GM23248 (cell line): Measurements from ENCODE around the gene MRTFB. TPM values are rescaled to one million over a fixed set of nuclear protein-coding genes. Genes with fewer than 3 reads are reported as not detected.

ENCODE experiments used
- DNase-seq: peaks from one replicate; pipeline ENCODE4 v3.0.0-alpha.2; 2015
- H2AFZ ChIP-seq: fragments of 200-600 bp; sonication (generic); 2 replicates; pipeline ENCODE4 v1.6.1; 2016; ENCODE audit warnings: antibody characterized with exemption
- H3F3A ChIP-seq: fragments of 200-600 bp; sonication (generic); 2 replicates; pipeline ENCODE4 v1.6.1; 2016; ENCODE audit warnings: mild to moderate bottlenecking, antibody characterized with exemption, mixed run types; ENCODE audit not compliant: insufficient read depth
- H3K27ac ChIP-seq: fragments of 200-600 bp; sonication (generic); 2 replicates; pipeline ENCODE4 v1.5.1; 2016; ENCODE audit warnings: mild to moderate bottlenecking
- H3K27me3 ChIP-seq: fragments of 200-600 bp; sonication (generic); replicated peaks from 2 replicates; pipeline ENCODE4 v1.6.1; 2016; ENCODE audit warnings: mild to moderate bottlenecking; ENCODE audit not compliant: insufficient read depth
- H3K36me3 ChIP-seq: fragments of 200-600 bp; sonication (generic); 2 replicates; pipeline ENCODE4 v1.6.1; 2016; ENCODE audit warnings: low read depth, mild to moderate bottlenecking
- H3K4me1 ChIP-seq: fragments of 200-600 bp; sonication (generic); 2 replicates; pipeline ENCODE4 v1.6.1; 2016; ENCODE audit warnings: mild to moderate bottlenecking; ENCODE audit not compliant: insufficient read depth
- H3K4me2 ChIP-seq: fragments of 200-600 bp; sonication (generic); one replicate; pipeline ENCODE4 v1.6.1; 2016; ENCODE audit warnings: mild to moderate bottlenecking; ENCODE audit not compliant: unreplicated experiment
- H3K4me3 ChIP-seq: fragments of 200-600 bp; sonication (generic); 2 replicates; pipeline ENCODE4 v1.5.1; 2016; ENCODE audit warnings: mild to moderate bottlenecking
- H3K79me2 ChIP-seq: fragments of 200-600 bp; sonication (generic); 2 replicates; pipeline ENCODE4 v1.6.1; 2016; ENCODE audit warnings: mild to moderate bottlenecking; ENCODE audit not compliant: insufficient read depth
- H3K9ac ChIP-seq: fragments of 200-600 bp; sonication (generic); 2 replicates; pipeline ENCODE4 v1.6.1; 2016; ENCODE audit warnings: mild to moderate bottlenecking
- H3K9me2 ChIP-seq: fragments of 200-600 bp; sonication (generic); 2 replicates; pipeline ENCODE4 v1.6.1; 2016; ENCODE audit warnings: mixed run types, mild to moderate bottlenecking, moderate library complexity; ENCODE audit not compliant: insufficient read depth
- H3K9me3 ChIP-seq: fragments of 200-600 bp; sonication (generic); one replicate; pipeline ENCODE4 v1.6.1; 2017; ENCODE audit warnings: low read depth
- H4K20me1 ChIP-seq: fragments of 200-600 bp; sonication (generic); 2 replicates; pipeline ENCODE4 v1.6.0; 2016; ENCODE audit not compliant: insufficient read depth
- EZH2 ChIP-seq: fragments of 200-600 bp; sonication (generic); IDR thresholded peaks from 2 replicates; pipeline ENCODE4 v1.6.1; 2018; ENCODE audit warnings: antibody characterized with exemption, mild to moderate bottlenecking; ENCODE audit not compliant: insufficient read depth, poor library complexity, severe bottlenecking
- EZH2phosphoT487 ChIP-seq: fragments of 200-600 bp; sonication (generic); IDR thresholded peaks from 2 replicates; pipeline ENCODE4 v1.6.1; 2018; ENCODE audit warnings: antibody characterized with exemption, moderate library complexity, mild to moderate bottlenecking, low read depth; ENCODE audit not compliant: insufficient read depth
- WGBS, 2 experiments: methylation state at CpG; one replicate each; pipeline ENCODE4 v1.1.6; 2015 to 2017; ENCODE audit warnings: low lambda C conversion rate in 2 of 2, low coverage in 1 of 2; ENCODE audit errors: missing lambda C conversion rate in 2 of 2; 5-methylcytosine and 5-hydroxymethylcytosine counted together
- in situ Hi-C: fragments of 300-500 bp; cut with MboI; formaldehyde crosslinking; loops from 2 replicates; pipeline ENCODE4 v1.15.0; 2020
- polyA plus RNA-seq: library from polyadenylated mRNA; unstranded; fragments of >200 nt; fragmentation: Nextera tagmentation; extraction: Ambion mirVana; gene quantifications from 2 replicates; pipeline ENCODE4 v1.2.1, GENCODE V29; 2016
- total RNA-seq: library from RNA; depleted of rRNA; stranded (reverse); fragments of >200 nt; shearing (Covaris generic); gene quantifications from 2 replicates; pipeline ENCODE4 v1.2.3, GENCODE V29; 2014

The MRTFB gene
- total and polyA plus RNA-seq, 2 experiments from 2014 or later: 3.1 to 5.1 TPM

DNA sequence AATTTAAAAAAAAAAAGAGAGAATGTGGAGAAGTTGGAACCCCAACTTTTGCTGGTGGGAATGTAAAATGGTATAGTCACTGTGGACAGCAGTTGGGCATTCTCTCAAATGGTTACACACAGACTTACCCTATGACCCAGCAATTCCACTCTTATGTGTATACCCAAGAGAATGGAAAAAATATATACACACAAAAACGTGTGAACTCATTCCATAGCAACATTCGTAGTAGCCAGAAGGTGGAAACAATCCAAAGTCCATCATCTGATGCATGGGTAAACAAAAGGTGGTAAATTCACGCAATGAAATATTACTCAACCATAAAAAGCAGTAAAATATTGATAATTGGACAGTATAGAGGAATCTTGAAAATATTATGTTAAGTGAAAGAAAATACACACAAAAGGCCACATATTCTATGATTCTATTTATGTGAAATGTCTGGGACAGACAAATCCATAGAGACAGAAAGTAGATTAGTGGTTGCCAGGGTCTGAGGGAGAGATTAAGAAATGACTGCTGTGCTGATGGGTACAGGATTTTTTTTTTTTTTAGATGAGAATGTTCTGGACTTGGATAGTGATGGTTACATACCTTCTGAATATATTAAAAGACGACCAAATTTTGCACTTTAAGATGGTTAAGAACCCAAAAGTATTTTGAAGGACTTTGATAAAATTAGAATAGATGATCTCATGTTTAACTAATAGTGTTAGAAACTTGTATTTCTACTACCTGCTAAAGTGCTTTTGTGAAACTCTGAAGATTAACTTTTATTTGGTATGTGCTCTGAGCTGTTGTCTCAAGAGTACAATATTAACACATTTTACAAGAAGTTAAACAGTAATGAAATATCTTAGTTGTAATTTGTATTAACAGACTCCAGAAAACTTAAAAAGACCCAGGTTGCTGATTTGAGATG, 60.9 kb downstream of the MRTFB start:
- no peak overlapping the region for H2AFZ ChIP-seq
- no peak overlapping the region for H3K27ac ChIP-seq
- no peaks in the 10 kb centered on the region for H3F3A ChIP-seq
- no peak overlapping the region for H3K9ac ChIP-seq
- WGBS, 2 experiments: 69 to 73% methylated on average over 4 of the region's 4 CpGs
- H3K4me3 ChIP-seq: no peak overlapping the region
- H3K27me3 ChIP-seq: no peaks in the 10 kb centered on the region
- H3K4me1 ChIP-seq: peaks cover 10% of the 10 kb centered on the region; the same call in 1 of the 2 replicates
- peak; percentile 28 for DNase-seq
- no peak for TF ChIP-seq EZH2phosphoT487
- no peaks in the 10 kb centered on the region for H3K79me2 ChIP-seq
- in situ Hi-C loops: no loop called here
- H3K9me2 ChIP-seq: no peaks in the 10 kb centered on the region
- no peak overlapping the region for H3K4me2 ChIP-seq
- no peaks in the 10 kb centered on the region for H4K20me1 ChIP-seq
- no peaks in the 10 kb centered on the region for H3K36me3 ChIP-seq
- no peaks in the 10 kb centered on the region for H3K9me3 ChIP-seq

DNA sequence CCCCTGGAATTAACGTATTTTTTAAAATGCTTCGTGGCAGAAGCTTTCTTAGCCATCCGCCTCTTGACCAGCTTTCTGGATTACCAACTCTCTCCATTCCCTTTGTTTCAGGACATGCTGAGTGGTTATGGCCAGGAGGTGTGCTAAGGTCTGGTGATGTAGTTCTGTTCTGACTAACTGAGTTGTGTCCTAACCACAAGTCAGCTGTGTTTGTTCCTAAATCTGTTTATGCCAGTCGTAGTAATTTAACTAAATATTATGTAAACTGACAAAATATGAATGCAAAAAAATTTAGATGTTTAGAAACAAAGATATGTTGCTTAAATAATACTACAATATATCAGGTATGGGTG, 61.6 kb downstream of the MRTFB start:
- DNase-seq: peak; percentile 54
- in situ Hi-C loops: no loop called here
- no peaks in the 10 kb centered on the region for H3K9me3 ChIP-seq
- no peaks in the 10 kb centered on the region for H3K79me2 ChIP-seq
- WGBS, 2 experiments: 70 to 77% methylated on average over 4 of the region's 4 CpGs
- H3K9me2 ChIP-seq: no peaks in the 10 kb centered on the region
- no peak overlapping the region for H3K9ac ChIP-seq
- H3K27ac ChIP-seq: peak overlapping the region; percentile 6
- no peaks in the 10 kb centered on the region for H4K20me1 ChIP-seq
- H3K36me3 ChIP-seq: no peaks in the 10 kb centered on the region
- peaks cover 10% of the 10 kb centered on the region; the same call in 1 of the 2 replicates for H3K4me1 ChIP-seq
- peak overlapping the region; percentile 17; the same call in 1 of the 2 replicates for H3K4me3 ChIP-seq
- 0 out of 2 replicates have a peak overlapping the region, but pooled peaks have one; percentile 12 for H2AFZ ChIP-seq
- H3F3A ChIP-seq: no peaks in the 10 kb centered on the region
- no peak for TF ChIP-seq EZH2
- no peak for TF ChIP-seq EZH2phosphoT487
- no peaks in the 10 kb centered on the region for H3K27me3 ChIP-seq
- H3K4me2 ChIP-seq: peak overlapping the region; percentile 43

DNA sequence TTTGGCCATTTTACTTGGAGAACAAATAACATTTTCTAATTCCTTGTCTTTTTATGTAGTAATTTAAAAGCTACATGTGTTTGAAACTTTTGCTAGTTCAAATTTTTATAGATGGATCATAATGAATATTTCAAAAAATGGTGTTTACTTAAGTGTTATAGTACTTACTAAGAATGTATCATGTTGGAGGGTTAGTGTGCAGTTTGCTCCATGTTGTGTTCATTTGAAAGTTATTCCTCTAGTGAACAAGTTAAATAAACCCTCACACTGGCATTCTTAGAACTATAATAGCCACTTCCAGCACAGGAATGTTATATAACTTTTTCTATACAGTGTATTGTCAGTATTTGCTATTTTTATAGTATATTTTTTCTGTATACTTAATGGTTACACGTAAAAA, 62.8 kb downstream of the MRTFB start:
- Histone ChIP-seq H3K9ac (no peak overlapping the region), H4K20me1 (no peaks in the 10 kb centered on the region), H3K4me3 (no peak overlapping the region), H3K9me2 (no peaks in the 10 kb centered on the region), H3K9me3 (no peaks in the 10 kb centered on the region), H3K27me3 (no peaks in the 10 kb centered on the region), H3K36me3 (no peaks in the 10 kb centered on the region), H3K4me1 (peaks cover 10% of the 10 kb centered on the region; the same call in 1 of the 2 replicates), H3F3A (no peaks in the 10 kb centered on the region), H2AFZ (no peak overlapping the region), H3K79me2 (no peaks in the 10 kb centered on the region), H3K4me2 (peak overlapping the region; percentile 43), H3K27ac (no peak overlapping the region)
- in situ Hi-C loops: no loop called here
- 100% methylated on average over 1 of the region's 1 CpG for WGBS, 2 experiments
- TF ChIP-seq EZH2phosphoT487: no peak
- TF ChIP-seq EZH2: no peak
- DNase-seq: no peak

DNA sequence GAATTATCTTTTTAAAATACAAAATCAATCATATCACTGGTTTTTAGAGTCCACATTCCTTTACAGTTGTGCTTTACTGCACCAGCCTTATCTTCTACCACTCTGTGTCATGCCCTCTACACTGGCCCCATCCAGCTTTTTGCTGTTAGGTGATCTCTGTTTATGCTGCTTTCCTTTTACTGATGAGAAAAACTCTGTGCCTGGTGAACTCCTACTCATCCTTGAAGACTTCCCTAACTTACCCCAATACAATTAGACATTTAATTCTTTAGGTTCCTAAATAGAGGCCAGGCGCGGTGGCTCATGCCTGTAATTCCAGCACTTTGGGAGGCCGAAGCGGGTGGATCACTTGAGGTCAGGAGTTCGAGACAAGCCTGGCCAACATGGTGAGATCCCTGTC, 64.6 kb downstream of the MRTFB start:
- no peak overlapping the region for H2AFZ ChIP-seq
- in situ Hi-C loops: no loop called here
- H3K4me2 ChIP-seq: no peak overlapping the region
- H3K9me2 ChIP-seq: no peaks in the 10 kb centered on the region
- H3K9ac ChIP-seq: no peak overlapping the region
- no peak overlapping the region for H3K27ac ChIP-seq
- no peak for TF ChIP-seq EZH2phosphoT487
- no peak for TF ChIP-seq EZH2
- 98 to 100% methylated on average over 5 of the region's 5 CpGs for WGBS, 2 experiments
- no peaks in the 10 kb centered on the region for H3K79me2 ChIP-seq
- no peaks in the 10 kb centered on the region for H4K20me1 ChIP-seq
- H3K4me3 ChIP-seq: no peak overlapping the region
- no peaks in the 10 kb centered on the region for H3K9me3 ChIP-seq
- no peak for DNase-seq
- H3K36me3 ChIP-seq: no peaks in the 10 kb centered on the region
- H3F3A ChIP-seq: no peaks in the 10 kb centered on the region
- H3K4me1 ChIP-seq: peaks cover 10% of the 10 kb centered on the region; the same call in 1 of the 2 replicates
- H3K27me3 ChIP-seq: no peaks in the 10 kb centered on the region
